ENCODE measurements around the gene AOPEP.

GRCh38 chr9:94740145-94740840 lies 13.8 kb downstream of the AOPEP start:
- no peak for TF ChIP-seq CERS6 (CRISPR knock-in tag; IDR thresholded peaks at IDR 0.05)
- TF ChIP-seq SIN3A (IDR thresholded peaks at IDR 0.05; ENCODE audit: borderline replicate concordance, low read depth, low read length) = no peak
- no peak for TF ChIP-seq NBN (conservative IDR thresholded peaks at IDR 0.05)
- no peak for TF ChIP-seq ZNF207 (IDR thresholded peaks at IDR 0.05; ENCODE audit: borderline replicate concordance)
- no peak for TF ChIP-seq MXI1 (IDR thresholded peaks at IDR 0.05; ENCODE audit: borderline replicate concordance, low read depth, low read length)
- TF ChIP-seq EZH2 (conservative IDR thresholded peaks at IDR 0.05; ENCODE audit: low read depth, low read length) = no peak
- no peak for TF ChIP-seq NFIC (IDR thresholded peaks at IDR 0.05; ENCODE audit: low read length)
- no peak for TF ChIP-seq DBP (CRISPR knock-in tag; IDR thresholded peaks at IDR 0.05; ENCODE audit: not compliant biosample characterization)
- no peak for TF ChIP-seq KDM4B (CRISPR knock-in tag; IDR thresholded peaks at IDR 0.05)
